SK-N-SH treated with all-trans-retinoic acid at 6 μM for 48 hours (cell line): ENCODE measurements around the gene FHIT.

Experiments
- ATAC-seq: fragments of 200-7000 bp; cut with Tn5 transposase; 3 replicates; pipeline ENCODE4 v1.9.1; 2020; ENCODE audit warnings: mild to moderate bottlenecking, moderate library complexity
- ARNTL ChIP-seq: fragments of 450-650 bp; formaldehyde crosslinking; IDR thresholded peaks from 2 replicates; pipeline ENCODE4 v1.5.0; 2020; ENCODE audit warnings: low read depth, mild to moderate bottlenecking, moderate library complexity, borderline replicate concordance
- BACH2 ChIP-seq: fragments of 250-450 bp; sonication (Bioruptor Pico); IDR thresholded peaks from 2 replicates; pipeline ENCODE4 v1.9.0; 2021; ENCODE audit warnings: mild to moderate bottlenecking, borderline replicate concordance
- CREB5 ChIP-seq: fragments of 250-450 bp; sonication (Bioruptor Pico); IDR thresholded peaks from 2 replicates; pipeline ENCODE4 v1.5.1; 2020; ENCODE audit warnings: low read depth, mild to moderate bottlenecking, moderate library complexity
- CSDC2 ChIP-seq: fragments of 250-450 bp; sonication (Bioruptor Pico); IDR thresholded peaks from 2 replicates; pipeline ENCODE4 v1.5.0; 2020; ENCODE audit warnings: mild to moderate bottlenecking, moderate library complexity
- ESRRG ChIP-seq: fragments of 250-450 bp; sonication (Bioruptor Pico); IDR thresholded peaks from 2 replicates; pipeline ENCODE4 v1.6.1; 2021; ENCODE audit warnings: mild to moderate bottlenecking
- GLIS3 ChIP-seq: fragments of 250-450 bp; sonication (Bioruptor Pico); IDR thresholded peaks from 2 replicates; pipeline ENCODE4 v1.5.0; 2020; ENCODE audit warnings: mild to moderate bottlenecking, moderate library complexity
- ISL1 ChIP-seq: fragments of 250-450 bp; sonication (Bioruptor Pico); IDR thresholded peaks from 2 replicates; pipeline ENCODE4 v2.1.2; 2022; ENCODE audit warnings: mild to moderate bottlenecking, moderate library complexity
- OSR1 ChIP-seq: fragments of 250-450 bp; sonication (Bioruptor Pico); IDR thresholded peaks from 2 replicates; pipeline ENCODE4 v1.8.0; 2022; ENCODE audit warnings: moderate library complexity, mild to moderate bottlenecking, inconsistent platforms
- PATZ1 ChIP-seq: fragments of 250-450 bp; sonication (Bioruptor Pico); IDR thresholded peaks from 2 replicates; pipeline ENCODE4 v1.8.0; 2020; ENCODE audit warnings: mild to moderate bottlenecking, moderate library complexity, borderline replicate concordance
- RARB ChIP-seq: fragments of 250-450 bp; sonication (Bioruptor Pico); IDR thresholded peaks from 2 replicates; pipeline ENCODE4 v1.8.0; 2021; ENCODE audit warnings: mild to moderate bottlenecking, moderate library complexity
- SNAI2 ChIP-seq: fragments of 250-450 bp; sonication (Bioruptor Pico); IDR thresholded peaks from 2 replicates; pipeline ENCODE4 v1.5.0; 2020; ENCODE audit warnings: mild to moderate bottlenecking, moderate library complexity
- TCF4 ChIP-seq: fragments of 250-450 bp; sonication (Bioruptor Pico); IDR thresholded peaks from 2 replicates; pipeline ENCODE4 v1.8.0; 2021; ENCODE audit warnings: mild to moderate bottlenecking, moderate library complexity, borderline replicate concordance
- TOX ChIP-seq: fragments of 250-450 bp; sonication (Bioruptor Pico); IDR thresholded peaks from 2 replicates; pipeline ENCODE4 v1.8.0; 2021; ENCODE audit warnings: mild to moderate bottlenecking, moderate library complexity, borderline replicate concordance
- ZC3H10 ChIP-seq: fragments of 250-450 bp; sonication (Bioruptor Pico); IDR thresholded peaks from 2 replicates; pipeline ENCODE4 v1.5.1; 2021; ENCODE audit warnings: mild to moderate bottlenecking, moderate library complexity
- ZFP3 ChIP-seq: fragments of 250-450 bp; sonication (Bioruptor Pico); IDR thresholded peaks from 2 replicates; pipeline ENCODE4 v1.5.0; 2020; ENCODE audit warnings: mild to moderate bottlenecking, moderate library complexity
- ZFP30 ChIP-seq: fragments of 450-650 bp; formaldehyde crosslinking; IDR thresholded peaks from 2 replicates; pipeline ENCODE4 v1.5.0; 2022; ENCODE audit warnings: mild to moderate bottlenecking, moderate library complexity
- ZNF565 ChIP-seq: fragments of 450-650 bp; formaldehyde crosslinking; conservative IDR thresholded peaks from 2 replicates; pipeline ENCODE4 v1.5.0; 2020; ENCODE audit warnings: low read depth, mild to moderate bottlenecking, moderate library complexity
- ZNF70 ChIP-seq: fragments of 450-650 bp; formaldehyde crosslinking; IDR thresholded peaks from 2 replicates; pipeline ENCODE4 v1.5.0; 2020; ENCODE audit warnings: mild to moderate bottlenecking, moderate library complexity
- ZNF8 ChIP-seq: fragments of 450-650 bp; formaldehyde crosslinking; IDR thresholded peaks from 2 replicates; pipeline ENCODE4 v1.5.0; 2020; ENCODE audit warnings: mild to moderate bottlenecking, moderate library complexity
- TF ChIP-seq, protein P1 (sequence below): fragments of 250-450 bp; sonication (Bioruptor Pico); IDR thresholded peaks from 2 replicates; pipeline ENCODE4 v1.5.1; 2021; ENCODE audit warnings: mild to moderate bottlenecking, moderate library complexity
- TF ChIP-seq, protein P2 (sequence below): fragments of 250-450 bp; sonication (Bioruptor Pico); IDR thresholded peaks from 2 replicates; pipeline ENCODE4 v1.8.0; 2021; ENCODE audit warnings: low read depth, mild to moderate bottlenecking, moderate library complexity, borderline replicate concordance
- TF ChIP-seq, protein P3 (sequence below): fragments of 250-450 bp; sonication (Bioruptor Pico); IDR thresholded peaks from 2 replicates; pipeline ENCODE4 v1.5.0; 2020; ENCODE audit warnings: mild to moderate bottlenecking, moderate library complexity

FHIT gene

GRCh38 chr3:61077551-61077950 is 173.7 kb downstream of the FHIT start (continued):
- TF ChIP-seq ARNTL (CRISPR knock-in tag) (no peak), ZC3H10 (CRISPR knock-in tag) (no peak), TOX (CRISPR knock-in tag) (no peak), ZFP3 (CRISPR knock-in tag) (no peak)

- no peak for ATAC-seq
- TF ChIP-seq ARNTL (CRISPR knock-in tag) (no peak), SNAI2 (CRISPR knock-in tag) (no peak), ISL1 (CRISPR knock-in tag) (no peak), ZFP3 (CRISPR knock-in tag) (no peak), OSR1 (no peak), TCF4 (CRISPR knock-in tag) (no peak), RARB (CRISPR knock-in tag) (no peak), ZFP30 (CRISPR knock-in tag) (no peak), ZC3H10 (CRISPR knock-in tag) (no peak), CSDC2 (CRISPR knock-in tag) (no peak), PATZ1 (CRISPR knock-in tag) (no peak), ZNF565 (CRISPR knock-in tag) (no peak), CREB5 (CRISPR knock-in tag) (no peak)
- TF ChIP-seq, protein P1, sequence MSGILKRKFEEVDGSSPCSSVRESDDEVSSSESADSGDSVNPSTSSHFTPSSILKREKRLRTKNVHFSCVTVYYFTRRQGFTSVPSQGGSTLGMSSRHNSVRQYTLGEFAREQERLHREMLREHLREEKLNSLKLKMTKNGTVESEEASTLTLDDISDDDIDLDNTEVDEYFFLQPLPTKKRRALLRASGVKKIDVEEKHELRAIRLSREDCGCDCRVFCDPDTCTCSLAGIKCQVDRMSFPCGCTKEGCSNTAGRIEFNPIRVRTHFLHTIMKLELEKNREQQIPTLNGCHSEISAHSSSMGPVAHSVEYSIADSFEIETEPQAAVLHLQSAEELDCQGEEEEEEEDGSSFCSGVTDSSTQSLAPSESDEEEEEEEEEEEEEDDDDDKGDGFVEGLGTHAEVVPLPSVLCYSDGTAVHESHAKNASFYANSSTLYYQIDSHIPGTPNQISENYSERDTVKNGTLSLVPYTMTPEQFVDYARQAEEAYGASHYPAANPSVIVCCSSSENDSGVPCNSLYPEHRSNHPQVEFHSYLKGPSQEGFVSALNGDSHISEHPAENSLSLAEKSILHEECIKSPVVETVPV (CRISPR knock-in tag): no peak
- TF ChIP-seq, protein P2, sequence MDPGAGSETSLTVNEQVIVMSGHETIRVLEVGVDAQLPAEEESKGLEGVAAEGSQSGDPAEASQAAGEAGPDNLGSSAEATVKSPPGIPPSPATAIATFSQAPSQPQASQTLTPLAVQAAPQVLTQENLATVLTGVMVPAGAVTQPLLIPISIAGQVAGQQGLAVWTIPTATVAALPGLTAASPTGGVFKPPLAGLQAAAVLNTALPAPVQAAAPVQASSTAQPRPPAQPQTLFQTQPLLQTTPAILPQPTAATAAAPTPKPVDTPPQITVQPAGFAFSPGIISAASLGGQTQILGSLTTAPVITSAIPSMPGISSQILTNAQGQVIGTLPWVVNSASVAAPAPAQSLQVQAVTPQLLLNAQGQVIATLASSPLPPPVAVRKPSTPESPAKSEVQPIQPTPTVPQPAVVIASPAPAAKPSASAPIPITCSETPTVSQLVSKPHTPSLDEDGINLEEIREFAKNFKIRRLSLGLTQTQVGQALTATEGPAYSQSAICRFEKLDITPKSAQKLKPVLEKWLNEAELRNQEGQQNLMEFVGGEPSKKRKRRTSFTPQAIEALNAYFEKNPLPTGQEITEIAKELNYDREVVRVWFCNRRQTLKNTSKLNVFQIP (CRISPR knock-in tag): no peak
- TF ChIP-seq, protein P3, sequence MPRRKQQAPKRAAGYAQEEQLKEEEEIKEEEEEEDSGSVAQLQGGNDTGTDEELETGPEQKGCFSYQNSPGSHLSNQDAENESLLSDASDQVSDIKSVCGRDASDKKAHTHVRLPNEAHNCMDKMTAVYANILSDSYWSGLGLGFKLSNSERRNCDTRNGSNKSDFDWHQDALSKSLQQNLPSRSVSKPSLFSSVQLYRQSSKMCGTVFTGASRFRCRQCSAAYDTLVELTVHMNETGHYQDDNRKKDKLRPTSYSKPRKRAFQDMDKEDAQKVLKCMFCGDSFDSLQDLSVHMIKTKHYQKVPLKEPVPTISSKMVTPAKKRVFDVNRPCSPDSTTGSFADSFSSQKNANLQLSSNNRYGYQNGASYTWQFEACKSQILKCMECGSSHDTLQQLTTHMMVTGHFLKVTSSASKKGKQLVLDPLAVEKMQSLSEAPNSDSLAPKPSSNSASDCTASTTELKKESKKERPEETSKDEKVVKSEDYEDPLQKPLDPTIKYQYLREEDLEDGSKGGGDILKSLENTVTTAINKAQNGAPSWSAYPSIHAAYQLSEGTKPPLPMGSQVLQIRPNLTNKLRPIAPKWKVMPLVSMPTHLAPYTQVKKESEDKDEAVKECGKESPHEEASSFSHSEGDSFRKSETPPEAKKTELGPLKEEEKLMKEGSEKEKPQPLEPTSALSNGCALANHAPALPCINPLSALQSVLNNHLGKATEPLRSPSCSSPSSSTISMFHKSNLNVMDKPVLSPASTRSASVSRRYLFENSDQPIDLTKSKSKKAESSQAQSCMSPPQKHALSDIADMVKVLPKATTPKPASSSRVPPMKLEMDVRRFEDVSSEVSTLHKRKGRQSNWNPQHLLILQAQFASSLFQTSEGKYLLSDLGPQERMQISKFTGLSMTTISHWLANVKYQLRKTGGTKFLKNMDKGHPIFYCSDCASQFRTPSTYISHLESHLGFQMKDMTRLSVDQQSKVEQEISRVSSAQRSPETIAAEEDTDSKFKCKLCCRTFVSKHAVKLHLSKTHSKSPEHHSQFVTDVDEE (CRISPR knock-in tag): no peak
Measured at GRCh38 chr3:61074783-61075182, 176.5 kb downstream of the FHIT start.

DNA sequence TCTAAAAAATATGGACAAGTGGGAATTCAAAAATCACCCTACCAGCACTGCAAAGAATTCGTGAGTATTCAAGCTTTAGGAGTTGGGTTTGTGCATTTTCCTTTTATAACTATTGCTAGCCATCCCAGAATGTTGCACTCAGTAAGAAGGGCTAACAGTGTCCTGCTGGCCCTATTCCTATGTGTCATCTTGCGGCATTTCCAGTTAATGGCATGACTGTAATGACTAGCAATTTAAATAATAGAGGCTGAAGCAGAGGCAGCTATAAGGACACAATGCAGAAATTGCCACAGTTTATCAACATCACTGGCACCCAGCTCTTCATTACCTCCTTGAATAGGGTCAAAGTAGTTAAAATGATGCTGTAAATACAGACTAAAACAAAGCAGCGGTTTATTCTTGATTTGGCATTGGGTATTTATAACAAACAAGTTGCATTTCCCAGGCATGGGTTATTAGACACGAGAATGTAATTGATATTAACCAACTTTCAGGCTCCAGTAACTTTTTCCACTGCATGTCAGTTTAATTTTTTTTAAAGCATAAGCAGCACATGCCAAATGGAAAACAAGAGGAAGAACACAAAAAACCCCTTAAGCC is 177.6 kb downstream of the FHIT start:
- ATAC-seq: no peak
- TF ChIP-seq CSDC2 (CRISPR knock-in tag) (no peak), BACH2 (CRISPR knock-in tag) (no peak), ARNTL (CRISPR knock-in tag) (no peak), TOX (CRISPR knock-in tag) (no peak), PATZ1 (CRISPR knock-in tag) (no peak), GLIS3 (CRISPR knock-in tag) (no peak), ZNF70 (CRISPR knock-in tag) (no peak), ZNF8 (CRISPR knock-in tag) (no peak), ZC3H10 (CRISPR knock-in tag) (no peak), SNAI2 (CRISPR knock-in tag) (no peak), ESRRG (CRISPR knock-in tag) (no peak)
- TF ChIP-seq, protein P3 (CRISPR knock-in tag): no peak
